ENCODE measurements around the gene FIGNL1.

Gene FIGNL1

DNA sequence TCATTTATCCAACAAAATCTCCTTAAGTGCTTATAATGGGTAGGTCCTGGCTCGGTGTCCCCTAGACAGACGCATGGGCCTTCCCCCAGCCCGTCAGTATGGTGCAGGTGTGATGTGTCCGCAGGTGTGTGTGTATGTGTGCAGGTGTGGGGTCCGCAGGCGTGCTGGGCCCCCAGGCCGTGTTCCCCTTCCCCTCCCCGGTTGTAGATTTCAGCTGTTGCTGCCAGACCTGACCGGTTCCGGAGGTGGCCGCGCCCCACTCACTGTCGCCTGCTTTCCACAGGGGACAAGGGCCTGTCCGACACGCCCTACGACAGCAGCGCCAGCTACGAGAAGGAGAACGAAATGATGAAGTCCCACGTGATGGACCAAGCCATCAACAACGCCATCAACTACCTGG lies 50.5 kb downstream of the FIGNL1 start:
- H3K4me3 ChIP-seq (ENCODE audit: low read depth, low read length): no peak overlapping the region

DNA sequence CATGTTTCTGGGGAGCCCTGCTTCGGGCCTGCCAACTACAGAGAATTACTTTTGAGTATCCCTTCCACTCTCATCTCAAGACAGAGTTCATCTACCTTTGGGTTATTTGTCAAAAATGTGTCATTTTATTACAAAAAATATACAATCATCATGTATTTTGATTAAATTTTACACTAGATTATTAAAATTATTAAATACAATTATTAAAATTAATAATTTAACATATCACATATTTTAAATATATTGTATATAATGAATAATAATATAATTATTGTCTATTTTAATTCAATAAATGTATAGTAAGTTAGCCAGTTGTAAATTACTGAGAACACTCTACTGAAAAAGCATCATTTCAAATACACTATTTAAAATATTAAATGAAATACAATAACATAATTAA lies 50.9 kb downstream of the FIGNL1 start:
- H3K4me3 ChIP-seq (ENCODE audit: low read depth, low read length): no peak overlapping the region

DNA sequence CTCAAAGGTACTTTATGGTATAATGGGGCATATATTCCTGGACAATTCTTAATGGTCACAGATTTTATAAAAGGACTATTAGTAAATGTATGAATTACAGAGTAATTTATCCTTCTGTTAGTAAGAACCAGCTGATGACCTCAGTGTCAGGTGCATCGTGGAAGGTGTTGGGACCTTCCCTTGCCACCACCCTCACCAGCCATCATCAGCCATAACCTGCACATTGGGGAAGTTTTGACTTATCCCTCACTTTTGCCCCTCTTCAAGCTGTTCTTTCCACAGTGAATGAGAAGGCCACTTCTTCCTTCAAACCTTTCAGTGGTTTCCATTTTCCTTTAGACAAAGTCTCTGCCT lies 52.2 kb downstream of the FIGNL1 start:
- no peak overlapping the region for H3K4me3 ChIP-seq (ENCODE audit: low read depth, low read length)

DNA sequence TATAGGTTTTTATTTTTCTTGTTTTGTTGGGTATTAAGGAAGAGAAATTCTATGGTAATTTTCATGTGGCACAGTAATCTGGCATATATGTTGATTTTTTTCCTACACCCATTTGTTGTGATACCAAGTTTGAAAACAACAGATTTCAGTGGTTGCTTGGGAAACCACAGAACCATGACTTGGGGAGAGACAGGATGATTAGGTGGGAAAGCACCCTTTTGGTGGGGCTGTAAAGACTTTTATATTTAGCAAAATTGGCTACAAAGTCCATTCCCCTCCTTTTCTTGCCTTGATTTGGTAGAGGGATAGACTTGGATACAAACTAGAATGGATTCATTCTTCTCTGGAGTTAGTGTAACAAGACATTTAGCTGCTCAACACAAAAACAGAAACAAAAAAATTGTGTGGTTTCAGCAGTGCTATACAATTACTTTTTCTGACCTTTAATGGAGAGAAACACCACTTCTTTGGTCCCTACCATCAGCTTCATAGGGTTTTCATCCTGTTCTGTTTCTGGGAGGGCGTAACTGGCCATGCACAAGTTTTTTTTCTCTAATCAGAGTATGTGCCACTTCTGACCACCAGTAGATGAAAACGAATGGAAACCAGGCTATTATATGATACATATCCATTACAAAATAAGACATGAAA lies 52.7 kb downstream of the FIGNL1 start:
- no peak overlapping the region for H3K4me3 ChIP-seq (ENCODE audit: low read depth, low read length)

DNA sequence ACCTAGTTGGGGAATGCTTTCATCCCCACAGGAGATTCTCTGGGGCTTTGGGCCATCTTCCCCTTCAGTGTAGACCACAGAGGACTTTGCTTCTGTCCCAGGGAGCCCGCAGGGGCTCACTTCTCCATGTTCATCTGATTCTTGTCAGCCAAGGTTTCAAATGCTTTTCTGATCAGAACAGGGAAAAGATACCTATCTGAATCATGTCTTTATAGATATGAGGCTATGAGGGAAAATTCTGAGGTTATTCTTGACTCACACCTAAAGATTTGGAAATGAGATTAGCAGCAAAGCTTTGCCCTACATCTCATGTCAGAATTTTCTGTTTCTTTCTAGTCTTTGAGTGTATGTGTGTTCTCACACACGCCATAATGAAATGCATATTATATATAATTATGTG lies 53.3 kb downstream of the FIGNL1 start:
- no peak overlapping the region for H3K4me3 ChIP-seq (ENCODE audit: low read depth, low read length)

DNA sequence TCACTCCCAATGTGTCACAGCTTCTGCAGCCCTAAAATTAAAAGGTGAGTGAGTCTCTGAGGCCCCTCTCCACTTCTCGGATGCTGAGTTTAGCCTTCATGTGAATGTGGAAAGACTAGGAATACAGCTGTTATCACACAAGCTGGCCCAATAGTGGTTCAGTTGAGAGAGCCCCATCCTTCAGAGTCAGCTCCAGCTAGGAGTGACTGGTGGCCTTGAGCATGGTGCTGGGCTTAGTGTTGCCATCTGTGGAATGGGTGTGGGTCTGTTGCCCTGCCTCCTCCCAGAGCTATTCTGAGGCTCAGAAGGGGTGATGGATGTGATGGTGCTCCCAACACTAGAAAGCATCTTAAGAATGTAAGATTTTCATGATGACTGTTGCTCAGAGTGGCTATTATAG lies 55.8 kb downstream of the FIGNL1 start:
- H3K4me3 ChIP-seq (ENCODE audit: low read depth, low read length): no peak overlapping the region

Data from iPS-11a (cell line).